Hepatocyte (in vitro differentiated cells): Measurements from ENCODE around the gene CMTM4.

Source experiments
- EZH2 ChIP-seq: fragments of 200-600 bp; sonication (generic); IDR thresholded peaks from 2 replicates; pipeline ENCODE4 v1.6.1; 2016; ENCODE audit warnings: antibody characterized with exemption, mild to moderate bottlenecking, borderline replicate concordance
- TF ChIP-seq, protein P1 (sequence below): fragments of 200-600 bp; sonication (generic); IDR thresholded peaks from 2 replicates; pipeline ENCODE4 v1.5.1; 2016; ENCODE audit warnings: antibody characterized with exemption, mild to moderate bottlenecking; ENCODE audit not compliant: poor library complexity

GRCh38 chr16:66699898-66700297 is 3.4 kb upstream of the CMTM4 start:
- TF ChIP-seq, protein P1, sequence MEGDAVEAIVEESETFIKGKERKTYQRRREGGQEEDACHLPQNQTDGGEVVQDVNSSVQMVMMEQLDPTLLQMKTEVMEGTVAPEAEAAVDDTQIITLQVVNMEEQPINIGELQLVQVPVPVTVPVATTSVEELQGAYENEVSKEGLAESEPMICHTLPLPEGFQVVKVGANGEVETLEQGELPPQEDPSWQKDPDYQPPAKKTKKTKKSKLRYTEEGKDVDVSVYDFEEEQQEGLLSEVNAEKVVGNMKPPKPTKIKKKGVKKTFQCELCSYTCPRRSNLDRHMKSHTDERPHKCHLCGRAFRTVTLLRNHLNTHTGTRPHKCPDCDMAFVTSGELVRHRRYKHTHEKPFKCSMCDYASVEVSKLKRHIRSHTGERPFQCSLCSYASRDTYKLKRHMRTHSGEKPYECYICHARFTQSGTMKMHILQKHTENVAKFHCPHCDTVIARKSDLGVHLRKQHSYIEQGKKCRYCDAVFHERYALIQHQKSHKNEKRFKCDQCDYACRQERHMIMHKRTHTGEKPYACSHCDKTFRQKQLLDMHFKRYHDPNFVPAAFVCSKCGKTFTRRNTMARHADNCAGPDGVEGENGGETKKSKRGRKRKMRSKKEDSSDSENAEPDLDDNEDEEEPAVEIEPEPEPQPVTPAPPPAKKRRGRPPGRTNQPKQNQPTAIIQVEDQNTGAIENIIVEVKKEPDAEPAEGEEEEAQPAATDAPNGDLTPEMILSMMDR: no peak
- no peak for TF ChIP-seq EZH2
